Measurements from ENCODE around the gene FRMD3. TPM values are rescaled to one million over a fixed set of nuclear protein-coding genes. Genes with fewer than 3 reads are reported as not detected.
A peak's percentile ranks its signal among the peaks of the same experiment; 100 is the strongest.
"Not testable (repeated sequence)": the region's sequence is repeated elsewhere in the genome, so short reads cannot be mapped to it uniquely, and the experiment has no call there.

The FRMD3 gene
- total RNA-seq, 1 donor from 2014 or later, result 1.9 TPM

GRCh38 chr9:83520292-83520691 is 17.9 kb downstream of the FRMD3 start:
- Mint-ChIP-seq H3K4me3 (no peak overlapping the region), H3K9me3 (peaks cover 18% of the 10 kb centered on the region), H3K36me3 (no peaks in the 10 kb centered on the region), H3K4me1 (no peaks in the 10 kb centered on the region), H3K27me3 (ENCODE audit: insufficient read depth, low read depth) (peaks cover 4% of the 10 kb centered on the region), H3K27ac (no peak overlapping the region)
- Histone ChIP-seq H3F3A (ENCODE audit: low read depth) (no peaks in the 10 kb centered on the region), H4K20me1 (ENCODE audit: low read depth) (no peaks in the 10 kb centered on the region), H3K4me2 (no peak overlapping the region), H3K4me1 (no peaks in the 10 kb centered on the region), H3K79me2 (ENCODE audit: low read depth) (no peaks in the 10 kb centered on the region), H3K36me3 (no peaks in the 10 kb centered on the region), H3K4me3 (no peak overlapping the region), H3K27me3 (no peaks in the 10 kb centered on the region), H2AFZ (replicated peaks) (no peak overlapping the region), H3K9ac (no peak overlapping the region), H3K9me3 (ENCODE audit: low read depth) (no peaks in the 10 kb centered on the region), H3K27ac (no peak overlapping the region)
- no peak for TF ChIP-seq EZH2phosphoT487 (IDR thresholded peaks at IDR 0.05)
- TF ChIP-seq CTCF (IDR thresholded peaks at IDR 0.05), result no peak
- TF ChIP-seq EZH2 (IDR thresholded peaks at IDR 0.05), result no peak
- no peak for DNase-seq (ENCODE audit: low spot score)

- H3K79me2 ChIP-seq (ENCODE audit: low read depth); H3K27me3 Mint-ChIP-seq (ENCODE audit: insufficient read depth, low read depth); H3K4me2 ChIP-seq; H2AFZ ChIP-seq (replicated peaks); DNase-seq (ENCODE audit: low spot score); H3K36me3 Mint-ChIP-seq; H3K27ac Mint-ChIP-seq; H3K9ac ChIP-seq; H4K20me1 ChIP-seq (ENCODE audit: low read depth); H3K4me3 ChIP-seq; H3K4me1 ChIP-seq; H3K27ac ChIP-seq; H3K4me1 Mint-ChIP-seq; H3K27me3 ChIP-seq; H3K4me3 Mint-ChIP-seq; H3K36me3 ChIP-seq; H3K9me3 ChIP-seq (ENCODE audit: low read depth); H3F3A ChIP-seq (ENCODE audit: low read depth): not testable (repeated sequence)
- peaks cover 21% of the 10 kb centered on the region for H3K9me3 Mint-ChIP-seq
Observed at GRCh38 chr9:83517980-83518379, 20.2 kb downstream of the FRMD3 start.

GRCh38 chr9:83514767-83515166 is 23.4 kb downstream of the FRMD3 start:
- peaks cover 4% of the 10 kb centered on the region for H3K36me3 Mint-ChIP-seq
- Histone ChIP-seq H4K20me1 (ENCODE audit: low read depth) (no peaks in the 10 kb centered on the region), H3K27me3 (no peaks in the 10 kb centered on the region), H3K9me3 (ENCODE audit: low read depth) (no peaks in the 10 kb centered on the region), H3K9ac (no peak overlapping the region), H3K79me2 (ENCODE audit: low read depth) (no peaks in the 10 kb centered on the region), H2AFZ (replicated peaks) (no peak overlapping the region), H3K27ac (no peak overlapping the region), H3F3A (ENCODE audit: low read depth) (no peaks in the 10 kb centered on the region), H3K4me3 (no peak overlapping the region), H3K36me3 (no peaks in the 10 kb centered on the region), H3K4me1 (peaks cover 13% of the 10 kb centered on the region), H3K4me2 (no peak overlapping the region)
- no peak for DNase-seq (ENCODE audit: low spot score)
- H3K4me3 Mint-ChIP-seq, result no peak overlapping the region
- H3K27ac Mint-ChIP-seq, result peak overlapping the region; percentile 3
- no peak for TF ChIP-seq EZH2 (IDR thresholded peaks at IDR 0.05)
- no peak for TF ChIP-seq EZH2phosphoT487 (IDR thresholded peaks at IDR 0.05)
- peaks cover 6% of the 10 kb centered on the region for H3K4me1 Mint-ChIP-seq
- peaks cover under 1% of the 10 kb centered on the region for H3K27me3 Mint-ChIP-seq (ENCODE audit: insufficient read depth, low read depth)
- peaks cover 24% of the 10 kb centered on the region for H3K9me3 Mint-ChIP-seq

- H3F3A ChIP-seq (ENCODE audit: low read depth), result peaks cover 7% of the 10 kb centered on the region
- Mint-ChIP-seq H3K27ac (no peak overlapping the region), H3K36me3 (peaks cover 4% of the 10 kb centered on the region), H3K4me3 (no peak overlapping the region), H3K27me3 (ENCODE audit: insufficient read depth, low read depth) (no peaks in the 10 kb centered on the region), H3K4me1 (peaks cover 12% of the 10 kb centered on the region), H3K9me3 (peaks cover 11% of the 10 kb centered on the region)
- H3K79me2 ChIP-seq (ENCODE audit: low read depth), result no peaks in the 10 kb centered on the region
- TF ChIP-seq EZH2 (IDR thresholded peaks at IDR 0.05) (no peak), EZH2phosphoT487 (IDR thresholded peaks at IDR 0.05) (no peak), CTCF (IDR thresholded peaks at IDR 0.05) (no peak)
- no peak overlapping the region for H3K4me3 ChIP-seq
- no peak overlapping the region for H3K9ac ChIP-seq
- H3K36me3 ChIP-seq, result no peaks in the 10 kb centered on the region
- H3K9me3 ChIP-seq (ENCODE audit: low read depth), result no peaks in the 10 kb centered on the region
- H3K4me1 ChIP-seq, result peaks cover 22% of the 10 kb centered on the region
- H2AFZ ChIP-seq (replicated peaks), result no peak overlapping the region
- H3K4me2 ChIP-seq, result no peak overlapping the region
- no peak overlapping the region for H3K27ac ChIP-seq
- no peak for DNase-seq (ENCODE audit: low spot score)
- H3K27me3 ChIP-seq, result no peaks in the 10 kb centered on the region
- no peaks in the 10 kb centered on the region for H4K20me1 ChIP-seq (ENCODE audit: low read depth)
Observed at GRCh38 chr9:83512621-83513020, 25.6 kb downstream of the FRMD3 start.
